ENCODE results near the gene RRP9.

RRP9 gene

GRCh38 chr3:51934139-51934850, 7.4 kb downstream of the RRP9 start:
- no peaks in the 10 kb centered on the region; the same call in 1 of the 2 replicates for H4K20me1 ChIP-seq (ENCODE audit: control insufficient read depth, insufficient read depth, low read depth, low read length)
- H3K9me3 ChIP-seq (ENCODE audit: control insufficient read depth, insufficient read depth, low read length): no peaks in the 10 kb centered on the region
- peaks cover 3% of the 10 kb centered on the region for H3K4me1 ChIP-seq (ENCODE audit: control insufficient read depth, low read length)
- no peak overlapping the region for H3K4me2 ChIP-seq (ENCODE audit: low read length)
- peaks cover 14% of the 10 kb centered on the region for H3K79me2 ChIP-seq (ENCODE audit: control insufficient read depth, low read length)
- no peak overlapping the region for H3K27ac ChIP-seq (ENCODE audit: low read depth, low read length)
- H3K27me3 ChIP-seq (ENCODE audit: control insufficient read depth, low read length): no peaks in the 10 kb centered on the region
- no peak overlapping the region for H3K4me3 ChIP-seq (ENCODE audit: low read length)
- TF ChIP-seq EZH2phosphoT487 (IDR thresholded peaks at IDR 0.05; ENCODE audit: borderline replicate concordance, low read length) (no peak), CTCF (IDR thresholded peaks at IDR 0.05; ENCODE audit: low read depth, low read length, poor library complexity, severe bottlenecking) (no peak)
- no peaks in the 10 kb centered on the region for H3F3A ChIP-seq (ENCODE audit: control insufficient read depth, insufficient read depth)
- H3K9me2 ChIP-seq (replicated peaks; ENCODE audit: control insufficient read depth, low read length): no peaks in the 10 kb centered on the region
- H3K36me3 ChIP-seq (ENCODE audit: control insufficient read depth, low read length): peaks cover 59% of the 10 kb centered on the region

DNA sequence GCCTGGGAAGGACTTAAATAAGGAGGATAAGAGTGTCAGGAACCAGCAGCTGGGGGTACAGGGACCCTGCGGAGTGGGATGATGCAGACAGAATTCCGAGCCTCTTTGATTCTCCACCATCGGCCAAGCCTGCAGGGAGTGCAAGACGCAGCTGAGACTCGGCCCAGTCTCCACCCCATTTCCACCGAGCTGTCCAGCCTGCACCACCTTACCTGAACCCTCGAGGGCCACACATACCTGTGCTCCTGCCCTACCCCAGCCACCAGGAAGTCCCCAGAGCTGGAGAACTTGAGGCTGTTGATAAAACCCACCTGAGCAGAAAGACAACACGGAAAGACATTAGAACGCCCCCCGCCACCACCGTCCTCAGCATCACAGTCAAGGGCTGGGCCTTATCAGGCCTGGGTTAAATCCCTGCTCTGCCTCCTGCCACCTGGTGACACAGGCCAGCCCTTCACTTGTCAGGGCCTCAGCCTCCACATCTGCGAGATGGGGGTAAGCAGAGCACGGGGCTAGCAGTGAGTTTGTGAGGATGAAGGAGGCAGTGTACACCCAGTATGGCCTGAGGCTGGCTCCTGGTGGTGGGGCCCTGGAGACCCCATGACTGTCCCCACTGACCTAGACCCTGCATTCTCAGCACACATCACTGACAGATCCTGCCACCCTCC, 8.1 kb downstream of the RRP9 start:
- Histone ChIP-seq H4K20me1 (ENCODE audit: control insufficient read depth, insufficient read depth, low read depth, low read length) (no peaks in the 10 kb centered on the region; the same call in 1 of the 2 replicates), H3K27ac (ENCODE audit: low read depth, low read length) (no peak overlapping the region), H3K9me2 (replicated peaks; ENCODE audit: control insufficient read depth, low read length) (no peaks in the 10 kb centered on the region), H3K4me3 (ENCODE audit: low read length) (no peak overlapping the region), H3K4me1 (ENCODE audit: control insufficient read depth, low read length) (no peaks in the 10 kb centered on the region), H3K27me3 (ENCODE audit: control insufficient read depth, low read length) (no peaks in the 10 kb centered on the region), H3K36me3 (ENCODE audit: control insufficient read depth, low read length) (peaks cover 53% of the 10 kb centered on the region), H3K79me2 (ENCODE audit: control insufficient read depth, low read length) (peaks cover 7% of the 10 kb centered on the region), H3F3A (ENCODE audit: control insufficient read depth, insufficient read depth) (no peaks in the 10 kb centered on the region), H3K9me3 (ENCODE audit: control insufficient read depth, insufficient read depth, low read length) (no peaks in the 10 kb centered on the region), H3K4me2 (ENCODE audit: low read length) (no peak overlapping the region)
- TF ChIP-seq CTCF (IDR thresholded peaks at IDR 0.05; ENCODE audit: low read depth, low read length, poor library complexity, severe bottlenecking): no peak

GRCh38 chr3:51932471-51933370, 9.0 kb downstream of the RRP9 start:
- no peak overlapping the region for H3K27ac ChIP-seq (ENCODE audit: low read depth, low read length)
- no peaks in the 10 kb centered on the region for H3K9me3 ChIP-seq (ENCODE audit: control insufficient read depth, insufficient read depth, low read length)
- H4K20me1 ChIP-seq (ENCODE audit: control insufficient read depth, insufficient read depth, low read depth, low read length): no peaks in the 10 kb centered on the region; the same call in 1 of the 2 replicates
- no peaks in the 10 kb centered on the region for H3F3A ChIP-seq (ENCODE audit: control insufficient read depth, insufficient read depth)
- no peaks in the 10 kb centered on the region for H3K4me1 ChIP-seq (ENCODE audit: control insufficient read depth, low read length)
- TF ChIP-seq EZH2phosphoT487 (IDR thresholded peaks at IDR 0.05; ENCODE audit: borderline replicate concordance, low read length) (no peak), CTCF (IDR thresholded peaks at IDR 0.05; ENCODE audit: low read depth, low read length, poor library complexity, severe bottlenecking) (no peak)
- peaks cover 46% of the 10 kb centered on the region for H3K36me3 ChIP-seq (ENCODE audit: control insufficient read depth, low read length)
- H3K4me3 ChIP-seq (ENCODE audit: low read length): no peak overlapping the region
- H3K4me2 ChIP-seq (ENCODE audit: low read length): no peak overlapping the region
- no peaks in the 10 kb centered on the region for H3K79me2 ChIP-seq (ENCODE audit: control insufficient read depth, low read length)
- H3K9me2 ChIP-seq (replicated peaks; ENCODE audit: control insufficient read depth, low read length): no peaks in the 10 kb centered on the region
- H3K27me3 ChIP-seq (ENCODE audit: control insufficient read depth, low read length): no peaks in the 10 kb centered on the region
